Measurements from ENCODE around the gene VSNL1. TPM values are rescaled to one million over a fixed set of nuclear protein-coding genes. Genes with fewer than 3 reads are reported as not detected.

The VSNL1 gene
- polyA plus RNA-seq, 3 donors, result not detected

DNA sequence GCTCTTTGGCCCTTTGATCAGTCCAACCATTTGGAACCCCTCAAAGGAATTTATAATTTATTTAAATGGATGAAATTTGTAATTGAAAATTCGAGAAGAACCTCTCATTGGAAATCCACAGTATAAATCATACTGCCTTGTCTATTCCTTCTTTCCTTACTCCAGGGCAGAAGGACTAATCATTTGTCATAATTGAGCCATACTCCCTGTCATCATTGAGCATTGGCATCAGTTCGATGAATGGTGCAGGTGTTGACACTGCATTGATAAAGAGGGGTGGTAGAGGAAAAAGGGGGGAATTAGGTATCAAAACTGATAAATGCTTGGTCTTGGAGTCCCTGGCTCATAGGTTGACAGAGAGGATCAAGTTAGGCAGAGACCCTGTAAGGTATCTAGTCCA is 2.0 kb downstream of the VSNL1 start:
- intact Hi-C loops (cut with micrococcal nuclease), result no loop called here
- no peak overlapping the region for H3K4me3 Mint-ChIP-seq
- Histone ChIP-seq H3K9ac (ENCODE audit: insufficient read depth, low read length, poor library complexity, severe bottlenecking) (no peak overlapping the region), H3K36me3 (replicated peaks in 1 of 2; ENCODE audit: control insufficient read depth in 1 of 2, insufficient read depth in 2 of 2, low read length in 2 of 2) (no peaks in the 10 kb centered on the region), H3K79me2 (ENCODE audit: insufficient read depth, low read length) (no peaks in the 10 kb centered on the region), H3K4me2 (replicated peaks; ENCODE audit: extremely low read depth, low read length, poor library complexity, severe bottlenecking) (no peak overlapping the region), H3K27me3 (ENCODE audit: control insufficient read depth in 2 of 2, insufficient read depth in 2 of 2, low read length in 2 of 2) (peaks cover 58 to 78% of the 10 kb centered on the region in 2 donors), H3K9me3 (replicated peaks in 1 of 2; ENCODE audit: control insufficient read depth in 1 of 2, insufficient read depth in 1 of 2, low read length in 2 of 2) (peaks cover 2 to 19% of the 10 kb centered on the region in 2 donors), H3K27ac (ENCODE audit: low read depth in 1 of 2, low read length in 2 of 2) (no peak overlapping the region), H3K4me1 (ENCODE audit: control insufficient read depth in 1 of 2, insufficient read depth in 2 of 2, low read length in 2 of 2) (peaks cover 0 to 5% of the 10 kb centered on the region in 2 donors), H4K20me1 (ENCODE audit: insufficient read depth, low read length) (no peaks in the 10 kb centered on the region), H2AFZ (ENCODE audit: insufficient read depth, low read depth, low read length, poor library complexity, severe bottlenecking) (no peak overlapping the region), H3K4me3 (replicated peaks in 1 of 3; ENCODE audit: low read depth in 2 of 3, low read length in 3 of 3) (no peak overlapping the region)
- H3K4me1 Mint-ChIP-seq, result peaks cover 4% of the 10 kb centered on the region
- peaks cover 52 to 60% (median 54%) of the 10 kb centered on the region in 3 donors for H3K27me3 Mint-ChIP-seq (ENCODE audit: low read depth in 3 of 3)
- no CpG with 5 or more reads among the region's 2 CpGs for WGBS (ENCODE audit: insufficient coverage)
- no peak for TF ChIP-seq CTCF (IDR thresholded peaks at IDR 0.05)
- DNase-seq, result no peak
- peaks cover 0 to 11% (median 4%) of the 10 kb centered on the region in 7 donors for H3K9me3 Mint-ChIP-seq
- H3K27ac Mint-ChIP-seq, result no peak overlapping the region
- H3K36me3 Mint-ChIP-seq, result no peaks in the 10 kb centered on the region

GRCh38 chr2:17543131-17543660 is 2.7 kb downstream of the VSNL1 start:
- intact Hi-C loops (cut with micrococcal nuclease), result no loop called here
- no peaks in the 10 kb centered on the region for H4K20me1 ChIP-seq (ENCODE audit: insufficient read depth, low read length)
- peaks cover 4% of the 10 kb centered on the region for H3K4me1 Mint-ChIP-seq
- no peak overlapping the region for H3K27ac Mint-ChIP-seq
- no peak for DNase-seq
- no peaks in the 10 kb centered on the region for H3K36me3 ChIP-seq (replicated peaks in 1 of 2; ENCODE audit: control insufficient read depth in 1 of 2, insufficient read depth in 2 of 2, low read length in 2 of 2)
- no peaks in the 10 kb centered on the region for H3K79me2 ChIP-seq (ENCODE audit: insufficient read depth, low read length)
- no peak overlapping the region for H3K4me3 ChIP-seq (replicated peaks in 1 of 3; ENCODE audit: low read depth in 2 of 3, low read length in 3 of 3)
- no peak overlapping the region for H3K27ac ChIP-seq (ENCODE audit: low read depth in 1 of 2, low read length in 2 of 2)
- H3K4me2 ChIP-seq (replicated peaks; ENCODE audit: extremely low read depth, low read length, poor library complexity, severe bottlenecking), result no peak overlapping the region
- no peak overlapping the region for H2AFZ ChIP-seq (ENCODE audit: insufficient read depth, low read depth, low read length, poor library complexity, severe bottlenecking)
- peaks cover 0 to 5% of the 10 kb centered on the region in 2 donors for H3K4me1 ChIP-seq (ENCODE audit: control insufficient read depth in 1 of 2, insufficient read depth in 2 of 2, low read length in 2 of 2)
- H3K27me3 Mint-ChIP-seq (ENCODE audit: low read depth in 3 of 3), result peaks cover 48 to 53% (median 51%) of the 10 kb centered on the region in 3 donors
- H3K27me3 ChIP-seq (ENCODE audit: control insufficient read depth in 2 of 2, insufficient read depth in 2 of 2, low read length in 2 of 2), result peaks cover 50 to 70% of the 10 kb centered on the region in 2 donors
- no peak overlapping the region for H3K4me3 Mint-ChIP-seq
- peaks cover 2 to 19% of the 10 kb centered on the region in 2 donors for H3K9me3 ChIP-seq (replicated peaks in 1 of 2; ENCODE audit: control insufficient read depth in 1 of 2, insufficient read depth in 1 of 2, low read length in 2 of 2)
- TF ChIP-seq CTCF (IDR thresholded peaks at IDR 0.05), result no peak
- no peaks in the 10 kb centered on the region for H3K36me3 Mint-ChIP-seq
- H3K9ac ChIP-seq (ENCODE audit: insufficient read depth, low read length, poor library complexity, severe bottlenecking), result no peak overlapping the region
- peaks cover 0 to 11% (median 4%) of the 10 kb centered on the region in 7 donors for H3K9me3 Mint-ChIP-seq
- 59% methylated on average over 3 of the region's 6 CpGs for WGBS (ENCODE audit: insufficient coverage)
